EL (cell line): Measurements from ENCODE around the gene HNRNPA2B1.
A peak's percentile ranks its signal among the peaks of the same experiment; 100 is the strongest.
"Not testable (repeated sequence)": the region's sequence is repeated elsewhere in the genome, so short reads cannot be mapped to it uniquely, and the experiment has no call there.

ENCODE experiments used
- DNase-seq: peaks from one replicate; pipeline ENCODE4 v3.0.0-alpha.2; 2016

HNRNPA2B1 gene

GRCh38 chr7:26160896-26161295, 39.6 kb downstream of the HNRNPA2B1 start:
- peak; percentile 7 for DNase-seq

GRCh38 chr7:26159243-26159642, 41.3 kb downstream of the HNRNPA2B1 start:
- peak; percentile 69 for DNase-seq

GRCh38 chr7:26157520-26158105, 42.9 kb downstream of the HNRNPA2B1 start:
- no peak for DNase-seq

- peak; percentile 94 for DNase-seq
Measured at GRCh38 chr7:26156451-26157420, 43.8 kb downstream of the HNRNPA2B1 start.

- peak; percentile 74 for DNase-seq
Measured at GRCh38 chr7:26155531-26156375, 44.8 kb downstream of the HNRNPA2B1 start.

GRCh38 chr7:26153823-26154783, 46.4 kb downstream of the HNRNPA2B1 start:
- peak; percentile 73 for DNase-seq

GRCh38 chr7:26153241-26153822, 47.2 kb downstream of the HNRNPA2B1 start:
- DNase-seq = no peak

GRCh38 chr7:26152782-26153240, 47.7 kb downstream of the HNRNPA2B1 start:
- not testable (repeated sequence) for DNase-seq

GRCh38 chr7:26151953-26152781, 48.4 kb downstream of the HNRNPA2B1 start, which contains the start of gene NFE2L3:
NFE2L3 (plus strand) TSS chr7:26152198; CDS start chr7:26152499, 301 bp downstream.
- DNase-seq = peak; percentile 79

GRCh38 chr7:26151650-26151952, 48.9 kb downstream of the HNRNPA2B1 start:
- no peak for DNase-seq

GRCh38 chr7:26151096-26151495, 49.5 kb downstream of the HNRNPA2B1 start:
- no peak for DNase-seq

- no peak for DNase-seq
Measured at GRCh38 chr7:26149391-26149977, 51.1 kb downstream of the HNRNPA2B1 start.

GRCh38 chr7:26148307-26148700, 52.2 kb downstream of the HNRNPA2B1 start:
- DNase-seq = not testable (repeated sequence)

- DNase-seq = not testable (repeated sequence)
Measured at GRCh38 chr7:26147646-26148306, 52.8 kb downstream of the HNRNPA2B1 start.

GRCh38 chr7:26147030-26147429, 53.5 kb downstream of the HNRNPA2B1 start:
- DNase-seq = no peak

- no peak for DNase-seq
Measured at GRCh38 chr7:26145238-26145637, 55.3 kb downstream of the HNRNPA2B1 start.

- no peak for DNase-seq
Measured at GRCh38 chr7:26144184-26145080, 56.1 kb downstream of the HNRNPA2B1 start.

- DNase-seq = no peak
Measured at GRCh38 chr7:26143298-26144048, 57.1 kb downstream of the HNRNPA2B1 start.
